Lung microvascular endothelial cell (primary cell): ENCODE measurements around the gene TNKS1BP1. TPM values are rescaled to one million over a fixed set of nuclear protein-coding genes. Genes with fewer than 3 reads are reported as not detected.
"Not testable (repeated sequence)": the region's sequence is repeated elsewhere in the genome, so short reads cannot be mapped to it uniquely, and the experiment has no call there.

Experiments used
- DNase-seq, 2 donors: peaks; one replicate each; pipeline versions ENCODE4 v3.0.0 to v3.0.0-alpha.2; 2010; ENCODE audit warnings: low read depth in 2 of 2
- total RNA-seq: library from RNA; depleted of rRNA; stranded (reverse); fragments of >200 nt; gene quantifications from 2 replicates; pipeline ENCODE4 v1.2.1, GENCODE V29; 2014

Gene TNKS1BP1
- total RNA-seq, 1 donor from 2014 or later = 44.6 TPM

DNA sequence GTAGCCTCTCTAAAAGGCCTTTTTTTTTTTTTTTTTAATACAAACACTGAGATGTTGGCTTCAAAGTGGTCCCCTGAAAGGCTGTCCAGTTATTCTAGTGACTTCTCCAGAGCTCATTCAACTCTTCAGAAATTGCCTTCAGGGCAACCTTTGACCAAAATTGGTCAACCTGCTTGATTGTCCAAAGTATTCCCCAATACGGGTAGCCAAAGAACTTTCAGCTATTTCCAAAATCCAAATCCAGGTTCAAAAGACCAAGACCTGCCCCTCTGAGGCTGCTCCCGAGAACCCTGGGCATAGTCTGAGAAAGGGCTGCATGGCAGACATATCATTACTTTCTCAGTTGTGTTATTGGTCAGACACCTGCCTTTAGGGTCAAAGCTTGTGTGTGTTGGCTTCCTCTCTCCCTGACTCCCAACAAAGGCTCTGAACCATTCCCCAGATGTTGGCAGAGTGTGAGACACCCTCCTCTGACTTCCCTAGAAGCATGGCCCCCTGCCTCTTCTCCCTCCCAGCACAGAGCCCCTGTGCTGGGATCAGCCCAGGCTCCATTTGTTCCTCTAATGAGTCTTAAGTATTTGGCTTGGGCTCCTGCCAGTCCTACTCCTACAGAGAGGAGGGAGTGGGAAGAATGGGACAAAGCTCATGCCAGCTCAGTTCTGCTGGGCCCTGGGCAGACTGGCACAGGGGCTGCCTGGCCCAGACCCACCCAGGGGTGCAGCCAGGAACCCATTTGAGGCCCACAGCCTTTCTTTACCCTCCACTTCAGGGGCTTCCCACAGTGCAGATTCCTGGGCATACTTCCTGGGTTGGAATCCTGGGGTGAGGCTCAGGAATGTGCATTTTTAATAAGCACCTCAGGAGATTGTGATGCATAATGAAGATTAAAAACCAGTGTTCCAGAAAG lies 30.3 kb downstream of the TNKS1BP1 start:
- no peak for DNase-seq

DNA sequence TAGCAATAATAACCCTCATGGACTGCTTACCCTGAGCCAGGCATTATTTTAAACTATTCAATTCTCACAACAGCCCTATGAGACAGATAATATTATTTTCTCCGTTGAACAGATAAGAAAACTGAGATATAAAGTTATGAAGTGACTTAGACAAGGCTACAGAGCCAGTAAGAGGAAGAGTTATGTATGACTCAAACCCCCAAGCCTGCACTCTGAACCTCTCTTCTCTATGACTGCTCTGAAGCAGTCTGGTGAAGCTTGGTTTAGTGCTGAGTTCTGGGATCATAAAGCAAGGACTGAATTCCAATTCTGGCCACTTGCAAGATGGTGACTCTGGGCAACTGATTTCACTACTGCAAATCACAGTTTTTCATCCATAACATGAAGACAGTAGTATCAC lies 34.5 kb downstream of the TNKS1BP1 start:
- DNase-seq = peak in 1 of 2 donors; percentile 70

DNA sequence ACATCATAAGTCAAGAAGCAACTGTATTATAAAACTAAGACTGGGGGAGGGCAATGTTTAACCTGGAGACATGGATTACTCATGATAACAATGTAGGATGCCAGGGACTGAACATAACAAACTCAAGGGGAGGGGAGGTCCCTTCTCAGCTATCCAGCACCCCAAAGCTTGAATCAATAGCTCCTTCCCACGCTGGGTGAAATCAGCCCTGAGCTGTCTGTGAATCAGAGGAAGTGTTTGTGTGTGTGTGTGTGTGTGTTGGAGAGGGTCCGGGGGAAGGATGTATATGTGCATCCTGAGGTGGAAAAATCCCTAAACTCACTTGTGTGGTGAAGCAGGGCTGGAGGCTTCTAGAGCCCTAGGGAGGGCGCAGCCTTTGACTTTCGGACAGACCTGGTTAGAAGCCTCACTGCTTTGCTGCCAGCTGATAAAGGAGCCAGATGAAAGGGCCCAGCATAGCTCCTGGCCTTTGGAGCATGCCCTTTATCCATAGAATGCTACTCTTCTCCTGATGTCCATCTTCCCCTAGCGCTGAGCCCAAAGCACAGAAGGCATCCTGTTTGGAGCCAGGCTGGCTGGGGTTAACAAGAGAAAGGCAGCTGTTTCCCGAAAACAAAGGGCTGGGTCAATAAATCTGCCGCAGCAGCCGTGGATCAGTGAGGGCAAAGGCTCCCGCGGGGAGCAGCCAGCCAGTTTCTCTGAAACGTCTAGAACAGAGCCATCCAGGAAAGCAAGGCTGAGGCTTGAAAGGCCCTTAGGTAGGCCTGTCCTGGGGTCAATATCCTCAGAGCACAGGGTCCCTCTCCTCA lies 35.8 kb downstream of the TNKS1BP1 start:
- DNase-seq = peak; percentile 75 to 98

DNA sequence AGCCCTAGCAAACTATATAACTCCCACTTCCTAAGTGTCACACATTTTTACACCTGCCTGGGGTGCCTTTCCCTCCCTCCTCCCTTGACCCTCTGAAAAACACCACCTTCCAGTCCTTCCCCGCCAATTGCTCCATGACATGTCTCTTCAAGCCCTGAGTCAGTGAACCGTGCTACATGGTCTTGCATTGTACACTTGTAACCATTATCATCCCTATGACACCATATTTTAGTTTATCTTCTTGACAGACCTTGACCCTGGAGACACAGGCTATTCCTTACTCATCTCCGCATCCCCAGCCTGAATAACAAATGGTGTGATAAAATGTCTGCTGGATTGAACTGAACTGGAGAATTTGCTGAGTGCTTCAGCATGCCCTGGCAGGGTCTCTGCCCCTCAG lies 36.9 kb downstream of the TNKS1BP1 start:
- no peak for DNase-seq

DNA sequence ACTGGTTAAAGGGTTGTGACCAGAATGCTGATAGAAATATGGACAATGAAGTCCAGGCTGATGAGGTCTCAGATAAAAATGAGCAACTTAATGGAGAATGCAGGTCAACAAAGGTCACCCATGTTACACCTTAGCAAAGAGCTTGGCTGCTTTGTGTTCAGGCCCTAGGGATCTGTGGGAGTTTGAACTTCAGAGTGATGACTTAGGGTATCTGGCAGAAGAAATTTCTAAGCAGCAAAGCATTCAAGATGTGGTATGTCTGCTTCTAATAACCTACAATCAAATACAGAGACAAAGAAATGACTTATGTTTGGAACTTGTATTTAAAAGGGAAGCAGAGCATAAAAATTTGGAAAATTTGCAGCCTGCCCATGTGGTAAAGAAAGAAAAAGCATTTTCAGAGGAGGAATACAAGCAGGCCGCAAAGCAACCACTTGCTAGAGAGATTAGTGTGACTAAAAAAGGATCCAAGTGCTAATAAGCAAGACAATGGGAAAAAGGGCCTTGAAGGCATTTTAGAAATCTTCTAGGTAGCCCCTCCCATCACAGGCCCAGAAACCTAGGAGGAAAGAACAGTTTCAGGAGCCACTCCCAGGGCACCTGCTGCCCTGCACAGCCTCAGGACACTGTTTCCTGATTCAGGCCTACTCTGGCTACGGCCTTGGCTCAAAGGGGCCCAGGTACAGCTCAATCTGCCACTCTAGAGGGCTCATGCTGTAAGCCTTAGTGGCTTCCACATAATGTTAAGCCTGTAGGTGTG lies 41.3 kb downstream of the TNKS1BP1 start:
- no peak for DNase-seq

DNA sequence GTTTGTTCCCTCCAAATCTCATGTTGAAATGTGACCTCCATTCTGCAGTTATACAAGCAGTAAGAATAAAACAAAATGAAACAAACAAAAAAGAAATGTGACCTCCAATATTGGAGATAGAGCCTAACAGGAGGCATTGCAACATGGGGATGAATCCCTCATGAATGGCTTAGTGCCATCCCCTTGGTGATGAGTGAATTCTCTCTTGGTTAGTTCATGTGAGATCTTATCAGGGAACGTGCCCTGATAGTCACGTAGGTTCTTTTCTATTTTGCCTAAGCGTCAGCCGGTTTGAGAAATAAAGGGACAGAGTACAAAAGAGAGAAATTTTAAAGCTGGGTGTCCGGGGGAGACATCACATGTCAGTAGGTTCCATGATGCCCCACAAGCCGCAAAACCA lies 43.2 kb downstream of the TNKS1BP1 start:
- not testable (repeated sequence) for DNase-seq

DNA sequence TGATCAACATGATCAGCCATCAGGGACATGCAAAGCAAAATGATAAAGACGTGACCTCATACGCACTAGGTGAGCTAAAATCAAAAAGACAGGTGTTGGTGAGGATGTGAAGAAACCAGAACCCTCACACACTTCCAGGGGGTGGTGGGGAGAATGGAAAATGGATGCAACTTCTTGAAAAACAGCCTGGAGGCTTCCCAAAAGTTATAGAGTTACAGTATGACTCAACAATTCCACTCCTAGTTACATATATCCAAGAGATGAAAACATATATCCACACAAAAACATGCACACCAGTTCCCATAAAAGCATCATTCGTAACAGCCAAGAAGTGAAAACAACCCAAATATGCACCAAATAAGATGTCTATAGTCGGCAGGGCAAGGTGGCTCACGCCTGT lies 45.6 kb downstream of the TNKS1BP1 start:
- no peak for DNase-seq

DNA sequence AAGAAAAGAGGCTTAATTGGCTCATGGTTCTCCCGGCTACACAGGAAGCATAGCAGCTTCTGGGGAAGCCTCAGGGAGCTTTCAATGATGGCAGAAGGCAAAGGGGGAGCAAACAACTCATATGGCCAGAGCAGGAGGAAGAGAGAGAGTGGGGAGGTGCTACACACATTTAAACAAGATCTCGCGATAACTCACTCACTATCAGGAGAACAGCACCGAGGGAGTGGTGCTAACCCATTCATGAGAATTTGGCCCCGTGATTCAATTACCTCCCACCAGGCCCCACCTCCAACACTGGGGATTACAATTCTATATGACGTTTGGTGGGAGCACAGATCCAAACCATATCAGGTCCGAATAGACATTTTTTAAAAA lies 46.0 kb downstream of the TNKS1BP1 start:
- no peak for DNase-seq

DNA sequence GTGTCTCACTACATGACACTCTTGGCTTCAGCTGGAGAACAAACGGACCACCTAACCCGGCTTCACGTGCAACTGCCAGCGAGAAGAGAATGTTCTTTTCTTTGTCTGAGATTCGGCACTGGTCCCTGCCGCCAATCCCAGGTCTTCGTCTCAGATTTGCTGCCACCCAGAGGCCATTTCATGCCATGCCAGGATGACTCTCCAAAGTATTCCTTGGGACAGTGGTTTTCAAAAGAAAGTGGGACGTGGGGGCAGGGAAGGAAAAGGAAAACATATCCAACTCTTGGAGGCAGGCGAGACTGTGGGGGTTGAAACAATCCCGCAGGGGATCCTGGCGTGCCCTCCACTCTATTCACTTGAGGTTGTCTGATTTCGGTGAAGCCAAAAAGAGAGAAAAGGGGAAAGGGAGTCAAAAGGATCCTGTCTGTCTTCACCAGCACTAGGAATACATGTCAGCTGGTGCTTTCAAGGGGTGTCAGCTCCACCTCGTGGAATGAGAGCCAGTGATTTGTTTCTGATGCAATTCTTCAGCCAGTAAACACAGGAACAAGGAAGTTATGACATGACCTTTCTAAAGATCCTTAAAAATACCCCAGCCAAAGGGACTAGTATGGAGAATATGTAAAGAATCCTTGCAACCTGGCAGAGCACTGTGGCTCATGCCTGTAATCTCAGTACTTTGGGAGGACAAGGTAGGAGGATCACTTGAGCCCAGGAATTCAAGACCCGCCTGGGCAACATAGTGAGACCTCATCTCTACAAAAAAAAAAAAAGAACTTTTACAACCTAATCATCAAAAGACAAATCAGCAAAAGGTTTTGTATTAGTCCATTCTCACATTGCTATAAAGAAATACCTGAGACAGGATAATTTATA lies 46.7 kb downstream of the TNKS1BP1 start:
- peak; percentile 67 to 90 for DNase-seq

DNA sequence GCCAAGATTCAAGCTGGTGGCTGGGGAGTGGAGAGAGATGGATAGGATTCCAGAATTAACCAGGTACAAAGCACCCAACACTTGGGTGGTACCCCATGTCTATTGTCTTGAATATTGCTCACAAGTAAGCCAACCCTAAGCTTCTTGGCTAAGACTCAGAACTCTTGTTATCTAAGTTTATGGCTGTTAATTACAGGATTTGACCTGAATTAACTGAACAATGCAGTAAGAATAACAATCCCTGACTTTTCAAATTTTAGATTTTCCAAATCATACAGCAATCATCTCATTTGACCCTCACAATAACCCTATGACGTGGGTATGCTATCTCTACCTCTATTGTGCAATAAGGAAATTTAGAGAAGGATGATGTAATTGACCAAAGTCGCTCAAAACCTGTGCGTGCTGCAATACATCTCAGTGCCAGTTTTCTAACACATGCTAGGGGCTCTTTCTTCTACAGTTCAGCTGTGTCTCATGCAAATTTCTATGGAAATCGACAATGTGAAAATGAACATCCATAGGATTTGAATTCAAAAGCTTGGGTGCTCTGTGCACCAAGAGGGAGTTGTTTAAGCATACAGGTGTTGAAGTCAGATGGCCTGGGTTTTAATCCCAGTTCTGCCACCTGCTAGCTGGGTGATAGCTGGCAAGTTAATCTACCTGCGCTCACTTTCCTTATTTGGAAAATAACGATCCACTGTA lies 47.6 kb downstream of the TNKS1BP1 start:
- peak in 1 of 2 donors; percentile 74 for DNase-seq

DNA sequence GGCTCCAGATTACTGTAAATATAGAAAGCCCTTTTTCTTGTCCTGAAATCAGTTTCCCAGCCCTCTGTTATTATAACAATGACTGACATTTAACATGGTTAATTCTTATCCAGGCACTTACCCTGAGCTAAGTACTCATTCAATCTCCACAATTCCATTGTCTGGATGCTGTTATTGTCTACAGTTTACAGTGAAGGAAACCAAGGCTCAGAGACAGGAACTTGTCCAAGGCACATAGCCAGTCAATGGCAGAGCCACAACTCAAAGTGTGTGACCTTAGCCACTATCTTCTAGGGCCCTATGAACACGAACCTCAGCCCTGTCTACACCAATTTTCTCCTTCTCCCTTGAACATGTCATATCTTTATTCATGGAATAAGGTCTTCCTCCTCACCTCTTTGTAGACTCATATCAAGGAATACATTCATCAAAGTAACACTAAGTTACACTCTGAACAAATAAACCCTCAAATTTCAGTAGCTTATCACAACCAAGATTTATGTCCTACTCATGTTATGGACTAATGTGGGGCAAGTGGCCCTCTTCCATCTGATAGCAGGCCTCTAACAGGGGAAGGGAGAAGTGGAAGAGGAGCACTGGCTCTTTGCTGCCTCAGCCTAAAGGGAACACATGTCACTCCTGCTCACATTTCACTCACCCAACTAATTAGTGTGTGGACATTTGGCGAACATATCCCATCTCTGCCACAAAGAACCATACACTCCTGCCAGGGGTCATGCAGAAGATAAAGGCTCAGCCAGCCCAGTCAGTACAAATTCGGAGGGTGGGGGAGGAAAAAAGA lies 48.4 kb downstream of the TNKS1BP1 start:
- DNase-seq = peak in 1 of 2 donors; percentile 57

DNA sequence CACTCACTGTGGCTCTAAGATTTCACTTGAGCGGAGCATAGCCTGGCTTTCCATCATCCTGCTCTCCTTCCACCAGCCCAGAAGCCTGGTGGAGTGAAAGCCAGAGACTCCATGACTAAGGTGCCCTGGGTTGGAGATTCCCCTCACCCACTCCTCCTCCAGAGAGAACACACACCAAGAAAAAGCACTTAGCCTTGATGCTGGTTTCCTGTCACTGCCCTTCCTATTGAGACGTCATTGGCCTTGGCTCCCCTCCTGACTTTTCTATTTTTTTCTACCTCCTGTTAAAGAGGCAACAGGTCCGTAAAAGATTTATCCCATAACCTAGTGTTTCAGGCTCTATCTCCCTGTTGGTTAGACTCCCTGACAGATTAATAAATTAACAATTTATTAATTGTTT lies 49.2 kb downstream of the TNKS1BP1 start:
- DNase-seq = peak in 1 of 2 donors; percentile 89

DNA sequence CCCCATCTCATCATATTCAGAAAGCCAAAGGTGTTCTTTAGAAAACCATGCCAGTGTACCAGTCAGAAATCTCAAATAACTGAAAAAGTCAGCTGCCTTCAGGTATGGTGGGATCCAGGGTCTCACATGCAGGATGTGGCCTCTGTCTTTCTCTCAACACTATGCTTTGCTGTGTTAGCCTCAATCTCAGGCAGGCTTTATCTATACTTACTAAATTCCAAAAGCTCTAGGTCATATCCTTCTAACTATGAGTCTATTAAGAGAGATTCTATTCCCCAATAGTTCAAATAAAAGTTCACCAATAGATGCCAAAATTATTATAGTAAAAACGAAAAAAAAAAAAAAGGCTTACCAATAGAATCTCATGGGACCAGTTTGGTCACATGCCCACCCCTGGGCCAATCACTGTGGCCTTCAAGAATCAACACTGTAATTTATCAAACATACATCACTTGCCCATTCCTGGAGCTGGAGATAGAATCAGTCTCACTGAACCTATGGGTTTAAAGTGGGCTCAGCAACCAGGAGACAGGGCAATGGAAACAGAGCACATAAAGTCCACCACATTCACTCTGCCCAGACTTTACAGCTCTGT lies 49.8 kb downstream of the TNKS1BP1 start:
- DNase-seq = peak in 1 of 2 donors; percentile 29

DNA sequence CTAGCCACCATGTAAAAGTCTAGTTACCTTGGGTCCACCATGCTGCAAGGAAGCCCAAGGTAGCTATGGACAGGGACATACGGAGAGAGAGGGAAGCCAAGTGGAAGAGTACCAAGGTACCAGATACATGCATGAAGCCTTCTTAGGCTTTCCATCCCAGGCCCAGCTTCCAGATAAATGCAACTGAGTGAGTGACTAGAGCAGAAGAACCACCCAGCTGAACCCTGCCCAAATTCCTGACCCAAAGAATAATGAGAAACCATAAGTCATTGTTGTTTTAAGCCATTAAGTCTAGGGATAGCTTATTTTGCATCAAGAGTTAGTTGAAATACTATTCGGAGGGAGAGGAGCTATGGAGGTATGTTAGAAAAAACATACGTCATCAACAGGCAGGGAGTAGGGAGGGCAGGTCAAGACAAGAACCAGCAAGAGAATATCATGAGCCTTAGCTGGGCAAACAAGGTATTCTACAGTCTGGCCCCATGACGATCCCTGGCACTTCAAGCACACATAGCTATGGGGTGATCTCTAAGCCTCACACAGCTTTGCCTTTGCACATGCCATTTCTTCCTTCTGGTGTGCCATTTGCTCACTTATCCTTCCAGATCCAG lies 51.2 kb downstream of the TNKS1BP1 start:
- DNase-seq = no peak

DNA sequence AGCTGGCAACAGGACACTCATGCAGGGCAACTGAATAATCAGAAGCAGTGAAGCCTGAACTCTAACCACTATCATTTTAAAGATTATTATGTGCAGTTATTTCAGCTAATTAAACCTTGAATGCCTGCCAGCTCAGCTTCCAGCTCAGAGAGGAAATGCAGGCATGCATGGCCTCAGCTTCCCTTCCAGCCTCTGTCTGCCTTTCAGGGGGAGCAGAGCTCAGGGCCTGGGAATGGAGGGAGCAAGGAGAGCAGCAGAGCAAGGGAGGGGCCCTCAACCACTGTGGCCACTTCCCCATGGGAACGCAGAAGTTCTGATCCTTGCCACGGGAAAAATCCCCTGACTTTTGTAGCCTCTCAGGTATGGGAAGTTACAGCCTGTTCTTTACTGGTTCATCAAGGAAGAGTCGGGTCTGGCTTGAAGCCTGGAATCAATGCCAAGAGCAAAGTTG lies 55.2 kb downstream of the TNKS1BP1 start:
- DNase-seq = peak; percentile 39 to 57

DNA sequence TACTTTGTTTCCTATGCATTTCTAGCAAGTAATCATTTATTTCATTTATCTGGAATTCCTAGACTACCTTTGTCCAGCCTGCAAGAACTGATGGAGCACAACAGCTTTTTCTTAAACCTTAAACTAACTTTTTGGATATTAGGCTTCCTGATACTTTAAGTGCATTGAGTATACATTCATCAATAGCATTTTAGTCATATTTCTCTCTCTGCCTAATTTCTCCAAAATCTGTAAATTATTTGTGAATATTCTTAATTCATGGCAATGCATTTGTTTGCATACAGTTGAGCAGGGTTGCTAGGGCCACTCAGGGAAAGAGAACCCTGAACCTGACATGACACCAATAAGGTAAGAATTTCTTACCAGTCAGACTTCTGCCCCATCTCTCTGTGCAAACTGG lies 58.6 kb downstream of the TNKS1BP1 start:
- DNase-seq = no peak

DNA sequence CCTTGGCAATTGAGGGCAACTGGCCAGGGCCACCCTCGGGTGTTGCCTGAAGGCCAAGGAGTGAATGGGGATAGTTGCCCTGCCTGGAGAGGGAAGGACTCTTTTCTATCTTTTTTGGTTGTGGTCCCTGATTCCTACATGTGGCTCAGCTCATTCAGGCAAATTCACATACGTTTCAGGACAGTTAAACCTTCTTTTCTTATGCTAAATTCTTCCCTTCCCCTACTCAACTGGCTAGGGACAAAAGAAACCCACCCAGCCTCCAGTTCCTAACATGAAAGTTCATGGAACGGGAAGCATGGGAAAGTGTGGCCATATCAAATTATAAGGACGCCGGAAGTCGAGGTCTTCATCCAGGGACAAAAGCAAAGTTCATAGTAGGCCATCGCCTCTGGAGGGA lies 61.4 kb downstream of the TNKS1BP1 start:
- no peak for DNase-seq

DNA sequence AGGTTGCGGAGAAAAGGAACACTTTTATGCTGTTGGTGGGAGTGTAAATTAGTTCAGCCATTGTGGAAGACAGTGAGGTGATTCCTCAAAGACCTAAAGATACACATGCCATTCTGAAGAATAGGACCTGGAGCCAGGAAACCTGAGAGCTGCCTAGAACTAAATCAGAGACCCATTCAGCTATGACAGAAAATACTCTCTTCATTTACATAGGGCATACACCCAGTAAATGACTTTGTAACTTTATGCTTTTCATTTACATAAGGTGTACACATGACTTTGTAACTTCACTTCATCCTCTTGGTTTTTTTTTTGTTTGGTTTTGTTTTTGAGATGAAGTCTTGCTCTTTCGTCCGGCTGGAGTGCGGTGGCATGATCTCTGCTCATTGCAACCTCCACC lies 62.6 kb downstream of the TNKS1BP1 start:
- no peak for DNase-seq
